ENCODE results near the gene BTBD2. TPM values are rescaled to one million over a fixed set of nuclear protein-coding genes. Genes with fewer than 3 reads are reported as not detected.
A peak's percentile ranks its signal among the peaks of the same experiment; 100 is the strongest.

Gene BTBD2
- total and polyA plus RNA-seq, 2 of the 13 experiments (the other 11 are each of a cell fraction or from before 2014, with no cell fraction given), result 28.1 to 45.3 TPM

- TF ChIP-seq STAT6 (CRISPR knock-in tag; IDR thresholded peaks at IDR 0.05; ENCODE audit: borderline replicate concordance) (no peak), IKZF4 (CRISPR knock-in tag; IDR thresholded peaks at IDR 0.05; ENCODE audit: borderline replicate concordance, low read depth, not compliant biosample characterization) (peak; percentile 15), ZNF33B (CRISPR knock-in tag; IDR thresholded peaks at IDR 0.05) (no peak), ZNF674 (CRISPR knock-in tag; IDR thresholded peaks at IDR 0.05; ENCODE audit: low read depth) (no peak), ZNF691 (CRISPR knock-in tag; IDR thresholded peaks at IDR 0.05; ENCODE audit: borderline replicate concordance, low read depth) (no peak), HMGA1 (CRISPR knock-in tag; conservative IDR thresholded peaks at IDR 0.05) (no peak), ERF (CRISPR knock-in tag; IDR thresholded peaks at IDR 0.05) (no peak), TFAP4 (IDR thresholded peaks at IDR 0.05; ENCODE audit: borderline replicate concordance, low read depth) (no peak), HIVEP1 (CRISPR knock-in tag; IDR thresholded peaks at IDR 0.05) (no peak), LBX2 (CRISPR knock-in tag; IDR thresholded peaks at IDR 0.05; ENCODE audit: borderline replicate concordance) (no peak), DMAP1 (CRISPR knock-in tag; IDR thresholded peaks at IDR 0.05) (no peak), DPF2 (CRISPR knock-in tag; IDR thresholded peaks at IDR 0.05; ENCODE audit: borderline replicate concordance, low read depth) (no peak), RCOR2 (CRISPR knock-in tag; IDR thresholded peaks at IDR 0.05) (no peak), POLR2A (IDR thresholded peaks at IDR 0.05; ENCODE audit: insufficient read depth in 1 of 2, low read depth in 2 of 2, low read length in 2 of 2) (0 out of 4 replicates have a peak, but pooled peaks of 1 of the 2 experiments have one; percentile 32), GATAD2A (CRISPR knock-in tag; IDR thresholded peaks at IDR 0.05) (0 out of 2 replicates have a peak, but pooled peaks have one; percentile 4), TP53 (CRISPR knock-in tag; conservative IDR thresholded peaks at IDR 0.05) (no peak), DR1 (CRISPR knock-in tag; IDR thresholded peaks at IDR 0.05) (no peak)
Measured at GRCh38 chr19:2062389-2062729, 46.8 kb upstream of the BTBD2 start (continued).

All from HepG2 (cell line).